Measurements from ENCODE around the gene JADE1.

DNA sequence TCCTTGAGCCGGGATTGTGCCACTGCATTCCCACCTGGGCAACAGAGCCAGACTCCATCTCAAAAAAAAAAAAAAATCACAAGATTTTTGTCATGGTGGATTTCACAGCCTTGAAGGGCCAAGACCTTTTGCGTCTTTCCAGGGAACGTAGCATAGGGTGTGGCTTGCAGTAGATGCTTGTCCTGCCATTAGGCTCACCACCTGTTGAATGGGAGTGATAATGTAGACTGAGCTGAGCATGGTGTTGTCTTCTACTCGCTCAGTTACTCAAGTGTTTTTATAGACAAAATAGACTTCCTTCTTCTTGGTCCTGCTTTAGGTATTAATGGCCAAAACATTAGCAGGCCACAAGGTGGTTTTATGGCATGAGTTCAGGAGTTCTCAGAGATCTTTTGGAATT is 40.8 kb downstream of the JADE1 start:
- TF ChIP-seq ARNTL (CRISPR knock-in tag; IDR thresholded peaks at IDR 0.05; ENCODE audit: borderline replicate concordance, low read depth) (no peak), PATZ1 (CRISPR knock-in tag; IDR thresholded peaks at IDR 0.05; ENCODE audit: borderline replicate concordance) (no peak), BACH2 (CRISPR knock-in tag; IDR thresholded peaks at IDR 0.05; ENCODE audit: borderline replicate concordance) (no peak), OSR1 (CRISPR knock-in tag; IDR thresholded peaks at IDR 0.05) (no peak), ISL1 (CRISPR knock-in tag; IDR thresholded peaks at IDR 0.05) (no peak), RARB (CRISPR knock-in tag; IDR thresholded peaks at IDR 0.05) (no peak), ZNF8 (CRISPR knock-in tag; IDR thresholded peaks at IDR 0.05) (no peak), POU6F1 (CRISPR knock-in tag; IDR thresholded peaks at IDR 0.05; ENCODE audit: borderline replicate concordance, low read depth) (no peak), TCF4 (CRISPR knock-in tag; IDR thresholded peaks at IDR 0.05; ENCODE audit: borderline replicate concordance) (no peak), ZFP30 (CRISPR knock-in tag; IDR thresholded peaks at IDR 0.05) (no peak)
